IMR-90 (cell line): ENCODE results near the gene BEX5. TPM values are rescaled to one million over a fixed set of nuclear protein-coding genes. Genes with fewer than 3 reads are reported as not detected.
"Not testable (repeated sequence)": the region's sequence is repeated elsewhere in the genome, so short reads cannot be mapped to it uniquely, and the experiment has no call there.

Experiments
- ATAC-seq: fragments of 200-7000 bp; cut with Tn5 transposase; 2 replicates; pipeline ENCODE4 v1.9.1; 2020; ENCODE audit warnings: low read depth, mild to moderate bottlenecking, moderate library complexity
- BruUV-seq: library from RNA; stranded (reverse); fragments of 400-500 nt; replicated peaks from 2 replicates; lab custom pipeline; 2021; lab: Mats Ljungman, UMichigan
- CTCF ChIA-PET: fragments of 300-600 bp; formaldehyde crosslinking; extraction: SDS; loops from one replicate; lab custom pipeline; 2021; ENCODE audit warnings: antibody characterized with exemption; lab: Yijun Ruan, JAX
- POLR2A ChIA-PET: fragments of 300-600 bp; sonication (Branson Sonifier 250); formaldehyde crosslinking; loops from one replicate; lab custom pipeline; 2022; ENCODE audit warnings: antibody characterized with exemption; ENCODE audit not compliant: unreplicated experiment; lab: Charles Lee
- DNase-seq: peaks from one replicate; pipeline ENCODE4 v3.0.0; 2013
- H2AFZ ChIP-seq: replicated peaks from 2 replicates; pipeline ENCODE3; 2013; ENCODE audit warnings: low read length, mild to moderate bottlenecking; ENCODE audit not compliant: poor library complexity
- H2AK5ac ChIP-seq: 2 replicates; pipeline ENCODE4 v1.6.1; 2013; ENCODE audit warnings: low read depth, low read length, inconsistent platforms
- H2AK9ac ChIP-seq: replicated peaks from 2 replicates; pipeline ENCODE3; 2013; ENCODE audit warnings: mild to moderate bottlenecking, low read depth, low read length, moderate library complexity; ENCODE audit not compliant: poor library complexity
- H2BK120ac ChIP-seq: 2 replicates; pipeline ENCODE4 v1.6.1; 2013; ENCODE audit warnings: low read depth, low read length, inconsistent platforms
- H2BK15ac ChIP-seq: 3 replicates; pipeline ENCODE4 v1.6.1; 2013; ENCODE audit warnings: low read depth, low read length, inconsistent platforms
- H2BK20ac ChIP-seq: 2 replicates; pipeline ENCODE4 v1.6.1; 2013; ENCODE audit warnings: low read depth, mild to moderate bottlenecking, inconsistent platforms, low read length, moderate library complexity
- H2BK5ac ChIP-seq: 2 replicates; pipeline ENCODE4 v1.6.1; 2013; ENCODE audit warnings: mild to moderate bottlenecking, low read depth, low read length, inconsistent platforms; ENCODE audit not compliant: poor library complexity, severe bottlenecking
- H3K14ac ChIP-seq: replicated peaks from 2 replicates; pipeline ENCODE4 v1.6.1; 2013; ENCODE audit warnings: low read depth, low read length, inconsistent platforms
- H3K18ac ChIP-seq: 2 replicates; pipeline ENCODE4 v1.6.1; 2013; ENCODE audit warnings: low read depth, low read length, control low read depth
- H3K23ac ChIP-seq: 2 replicates; pipeline ENCODE4 v1.6.1; 2013; ENCODE audit warnings: low read depth, low read length, inconsistent platforms
- H3K27ac ChIP-seq: 2 replicates; pipeline ENCODE4 v1.5.1; 2013; ENCODE audit warnings: mild to moderate bottlenecking, control low read depth, low read length; ENCODE audit not compliant: insufficient read depth
- H3K27me3 ChIP-seq: 2 replicates; pipeline ENCODE4 v1.6.1; 2013; ENCODE audit warnings: low read length; ENCODE audit not compliant: control insufficient read depth, insufficient read depth
- H3K36me3 ChIP-seq: 2 replicates; pipeline ENCODE4 v1.6.1; 2013; ENCODE audit warnings: low read length, mixed read lengths; ENCODE audit not compliant: control insufficient read depth, insufficient read depth
- H3K4ac ChIP-seq: 2 replicates; pipeline ENCODE4 v1.6.1; 2013; ENCODE audit warnings: low read depth, low read length, inconsistent platforms
- H3K4me1 ChIP-seq: 2 replicates; pipeline ENCODE4 v1.6.1; 2013; ENCODE audit warnings: low read length, mixed read lengths; ENCODE audit not compliant: control insufficient read depth, insufficient read depth
- H3K4me2 ChIP-seq: 2 replicates; pipeline ENCODE4 v1.6.1; 2013; ENCODE audit warnings: low read depth, mild to moderate bottlenecking, control low read depth, low read length, moderate library complexity
- H3K4me3 ChIP-seq: 2 replicates; pipeline ENCODE4 v1.5.1; 2013; ENCODE audit warnings: low read depth, mild to moderate bottlenecking, control low read depth, low read length, moderate library complexity; ENCODE audit not compliant: insufficient read depth
- H3K56ac ChIP-seq: 2 replicates; pipeline ENCODE4 v1.6.1; 2013; ENCODE audit warnings: low read length, inconsistent platforms; ENCODE audit not compliant: insufficient read depth; ENCODE audit errors: extremely low read depth
- H3K79me1 ChIP-seq, 2 experiments: 2 replicates each; pipeline ENCODE4 v1.6.1; 2013; ENCODE audit warnings: low read length in 2 of 2, inconsistent platforms in 1 of 2, low read depth in 1 of 2
- H3K9ac ChIP-seq: 2 replicates; pipeline ENCODE4 v1.6.1; 2013; ENCODE audit warnings: low read depth, low read length, control low read depth
- H3K9me1 ChIP-seq: 2 replicates; pipeline ENCODE4 v1.6.1; 2013; ENCODE audit warnings: low read length, inconsistent platforms; ENCODE audit not compliant: insufficient read depth
- H3K9me3 ChIP-seq: 2 replicates; pipeline ENCODE4 v1.6.1; 2013; ENCODE audit warnings: low read length; ENCODE audit not compliant: control insufficient read depth, insufficient read depth
- H4K20me1 ChIP-seq: 2 replicates; pipeline ENCODE4 v1.6.1; 2013; ENCODE audit warnings: low read length, inconsistent platforms; ENCODE audit not compliant: insufficient read depth
- H4K5ac ChIP-seq: 2 replicates; pipeline ENCODE4 v1.6.1; 2013; ENCODE audit warnings: mild to moderate bottlenecking, low read depth, low read length, control low read depth
- H4K8ac ChIP-seq, 2 experiments: 2 replicates each; pipeline ENCODE4 v1.6.1; 2013; ENCODE audit warnings: low read depth in 2 of 2, low read length in 2 of 2, control low read depth in 1 of 2, inconsistent platforms in 1 of 2
- H4K91ac ChIP-seq: 2 replicates; pipeline ENCODE4 v1.6.1; 2013; ENCODE audit warnings: low read depth, low read length, inconsistent platforms; ENCODE audit not compliant: insufficient read depth
- WGBS, 2 experiments: methylation state at CpG; one replicate each; pipeline versions ENCODE4 v1.1.5 to v1.1.7; 2013; ENCODE audit warnings: missing lambda C conversion rate in 2 of 2; ENCODE audit not compliant: insufficient read length in 1 of 2; ENCODE audit errors: extremely low coverage in 2 of 2; 5-methylcytosine and 5-hydroxymethylcytosine counted together
- dilution Hi-C: fragments of 300-500 bp; cut with HindIII; formaldehyde crosslinking; loops from one replicate; pipeline ENCODE4 v1.14.3; 2018; ENCODE audit warnings: low sequenced_read_pairs; ENCODE audit not compliant: unreplicated experiment
- in situ Hi-C: fragments of 300-500 bp; cut with MboI; formaldehyde crosslinking; loops from 3 replicates; pipeline ENCODE4 v1.14.3; 2019; ENCODE audit warnings: low sequenced_read_pairs, inconsistent platforms, mixed read lengths
- intact Hi-C: fragments of 100-400 bp; cut with micrococcal nuclease; formaldehyde crosslinking; loops from 2 replicates; pipeline ENCODE4 v1.10.0; 2022
- polyA plus RNA-seq, 3 experiments: library from polyadenylated mRNA; depleted of rRNA; stranded (reverse); fragments of >200 nt; gene quantifications; 2 replicates each; pipeline ENCODE4 v1.2.3, GENCODE V29; 2012; ENCODE audit warnings: low replicate concordance in 1 of 3
- total RNA-seq: library from RNA; depleted of rRNA; stranded (reverse); fragments of >200 nt; gene quantifications from 2 replicates; pipeline ENCODE4 v1.2.3, GENCODE V29; 2012

Gene BEX5
- total and polyA plus RNA-seq, 2 of the 4 experiments (the other 2 are of a cell fraction) = not detected

- H3K9ac ChIP-seq, H3K9me1 ChIP-seq, ATAC-seq, H2AFZ ChIP-seq, H3K79me1 ChIP-seq, DNase-seq, H3K36me3 ChIP-seq, H3K27me3 ChIP-seq, H4K91ac ChIP-seq, H3K18ac ChIP-seq, H3K27ac ChIP-seq, H3K23ac ChIP-seq, H2BK15ac ChIP-seq, H3K4ac ChIP-seq, H4K5ac ChIP-seq, H4K8ac ChIP-seq, intact Hi-C loops, dilution Hi-C loops, H3K4me2 ChIP-seq, H2AK9ac ChIP-seq, BruUV-seq, H2BK5ac ChIP-seq, H3K4me3 ChIP-seq, H2BK120ac ChIP-seq, H3K4me1 ChIP-seq, H4K20me1 ChIP-seq, H3K56ac ChIP-seq, H3K14ac ChIP-seq, CTCF ChIA-PET, POLR2A ChIA-PET, H2BK20ac ChIP-seq, H3K9me3 ChIP-seq, in situ Hi-C loops, H2AK5ac ChIP-seq: not testable (repeated sequence)
- no CpG with 5 or more reads among the region's 21 CpGs for WGBS, 2 experiments
Observed at GRCh38 chrX:102126080-102126818, 29.5 kb downstream of the BEX5 start.
